ENCODE measurements around the gene LIF.

LIF gene

DNA sequence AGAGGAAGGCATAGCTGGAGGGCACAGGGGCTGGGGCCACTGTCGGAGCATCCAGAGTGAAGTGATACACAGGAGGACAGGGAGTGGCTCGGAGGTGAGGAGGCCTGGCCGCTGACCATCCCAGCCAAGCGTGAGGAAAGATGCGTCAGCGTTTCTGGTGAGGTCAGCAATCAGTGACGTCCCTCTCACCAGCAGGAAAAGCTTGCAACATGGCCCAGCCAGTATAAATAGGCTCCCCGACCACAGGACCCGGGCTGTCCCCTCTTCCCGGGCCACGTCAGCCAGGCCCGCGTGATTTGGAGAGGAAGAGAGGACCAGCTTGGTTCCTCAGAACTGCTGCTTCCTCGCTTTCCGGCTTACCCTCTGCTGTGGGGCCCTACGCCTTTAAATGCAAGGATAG is 24.3 kb upstream of the LIF start:
- Histone ChIP-seq H3K4me3 (ENCODE audit: low read depth in 1 of 2, low read length in 2 of 2) (no peak overlapping the region), H3K27ac (ENCODE audit: low read length) (no peak overlapping the region), H3K4me1 (ENCODE audit: control insufficient read depth in 1 of 2, insufficient read depth in 2 of 2, low read length in 2 of 2) (no peaks in the 10 kb centered on the region), H3K27me3 (ENCODE audit: low read depth, low read length) (no peaks in the 10 kb centered on the region), H3K36me3 (ENCODE audit: control insufficient read depth in 1 of 2, insufficient read depth in 2 of 2, low read length in 2 of 2) (no peaks in the 10 kb centered on the region), H3K9me3 (ENCODE audit: control insufficient read depth in 1 of 2, low read length in 2 of 2) (no peaks in the 10 kb centered on the region)

DNA sequence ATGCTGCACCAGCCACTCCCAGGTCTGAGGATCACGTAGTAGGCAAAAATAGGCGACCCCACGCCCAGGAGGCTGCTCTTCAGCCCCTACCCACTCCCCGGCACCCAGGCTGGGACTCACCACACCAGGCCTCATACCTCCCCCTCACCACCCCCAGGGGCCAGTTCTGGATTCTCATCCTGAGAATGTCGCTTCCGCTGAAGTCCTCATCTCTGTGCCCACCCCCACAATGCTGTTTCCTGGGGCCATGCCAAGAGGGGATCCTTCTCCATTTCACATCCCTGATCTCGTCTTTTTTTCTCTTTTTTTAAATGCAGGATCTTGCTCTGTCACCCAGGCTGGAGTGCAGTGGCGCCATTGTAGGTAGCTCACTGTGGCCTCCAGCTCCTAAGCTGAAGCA is 21.8 kb upstream of the LIF start:
- Histone ChIP-seq H3K4me1 (ENCODE audit: control insufficient read depth in 1 of 2, insufficient read depth in 2 of 2, low read length in 2 of 2) (no peaks in the 10 kb centered on the region), H3K36me3 (ENCODE audit: control insufficient read depth in 1 of 2, insufficient read depth in 2 of 2, low read length in 2 of 2) (no peaks in the 10 kb centered on the region), H3K27me3 (ENCODE audit: low read depth, low read length) (no peaks in the 10 kb centered on the region), H3K27ac (ENCODE audit: low read length) (no peak overlapping the region), H3K4me3 (ENCODE audit: low read depth in 1 of 2, low read length in 2 of 2) (no peak overlapping the region), H3K9me3 (ENCODE audit: control insufficient read depth in 1 of 2, low read length in 2 of 2) (no peaks in the 10 kb centered on the region)

DNA sequence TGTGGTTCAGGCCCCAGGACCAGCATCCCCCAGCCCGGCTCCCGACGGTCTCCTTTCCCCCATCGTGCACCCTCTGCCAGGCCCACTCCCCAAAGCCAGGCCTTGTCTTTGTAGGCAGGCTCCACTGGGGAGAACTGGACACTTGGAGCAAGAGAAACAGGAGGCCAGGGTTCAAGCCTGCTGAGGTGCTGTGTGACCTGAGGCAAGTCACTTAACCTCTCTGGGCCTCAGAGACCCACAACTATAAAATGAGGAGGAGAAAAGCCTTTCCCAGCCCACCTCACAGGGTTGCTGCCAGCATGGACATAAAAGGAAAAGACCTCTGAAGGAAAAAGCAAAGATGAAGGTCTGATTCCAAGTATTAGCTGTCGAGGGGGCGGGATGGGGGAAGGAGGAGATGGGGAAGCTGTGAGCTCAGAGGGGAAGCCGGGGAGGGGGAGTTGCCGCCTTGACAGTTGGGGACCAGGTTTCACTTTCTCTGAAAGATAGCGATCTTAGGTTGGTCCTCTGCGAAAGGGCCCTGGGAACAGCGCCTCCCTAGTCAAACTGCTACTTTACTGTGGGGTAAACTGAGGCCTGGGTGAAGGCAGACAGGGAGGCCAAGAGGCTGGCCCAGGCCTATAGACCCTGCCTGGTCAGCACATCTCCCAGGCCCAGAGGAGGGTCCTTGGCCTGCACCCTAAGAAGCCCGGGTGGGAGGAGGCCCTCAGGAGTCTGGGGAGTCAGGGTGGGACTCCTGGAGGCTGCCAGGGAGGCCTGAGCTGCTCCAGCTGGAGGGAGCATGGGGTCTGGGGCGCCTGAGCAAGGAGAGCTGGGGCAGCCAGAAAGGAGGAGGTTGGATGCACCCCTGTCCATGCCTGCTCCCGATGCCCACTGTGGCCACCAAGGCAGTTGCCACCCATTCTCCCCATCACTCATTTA is 21.1 kb upstream of the LIF start:
- Histone ChIP-seq H3K4me3 (ENCODE audit: low read depth in 1 of 2, low read length in 2 of 2) (peak overlapping the region; percentile 31 to 37), H3K36me3 (ENCODE audit: control insufficient read depth in 1 of 2, insufficient read depth in 2 of 2, low read length in 2 of 2) (no peaks in the 10 kb centered on the region), H3K9me3 (ENCODE audit: control insufficient read depth in 1 of 2, low read length in 2 of 2) (no peaks in the 10 kb centered on the region), H3K27ac (ENCODE audit: low read length) (peak overlapping the region; percentile 51), H3K4me1 (ENCODE audit: control insufficient read depth in 1 of 2, insufficient read depth in 2 of 2, low read length in 2 of 2) (peaks cover 0 to 4% of the 10 kb centered on the region in 2 donors), H3K27me3 (ENCODE audit: low read depth, low read length) (no peaks in the 10 kb centered on the region)

DNA sequence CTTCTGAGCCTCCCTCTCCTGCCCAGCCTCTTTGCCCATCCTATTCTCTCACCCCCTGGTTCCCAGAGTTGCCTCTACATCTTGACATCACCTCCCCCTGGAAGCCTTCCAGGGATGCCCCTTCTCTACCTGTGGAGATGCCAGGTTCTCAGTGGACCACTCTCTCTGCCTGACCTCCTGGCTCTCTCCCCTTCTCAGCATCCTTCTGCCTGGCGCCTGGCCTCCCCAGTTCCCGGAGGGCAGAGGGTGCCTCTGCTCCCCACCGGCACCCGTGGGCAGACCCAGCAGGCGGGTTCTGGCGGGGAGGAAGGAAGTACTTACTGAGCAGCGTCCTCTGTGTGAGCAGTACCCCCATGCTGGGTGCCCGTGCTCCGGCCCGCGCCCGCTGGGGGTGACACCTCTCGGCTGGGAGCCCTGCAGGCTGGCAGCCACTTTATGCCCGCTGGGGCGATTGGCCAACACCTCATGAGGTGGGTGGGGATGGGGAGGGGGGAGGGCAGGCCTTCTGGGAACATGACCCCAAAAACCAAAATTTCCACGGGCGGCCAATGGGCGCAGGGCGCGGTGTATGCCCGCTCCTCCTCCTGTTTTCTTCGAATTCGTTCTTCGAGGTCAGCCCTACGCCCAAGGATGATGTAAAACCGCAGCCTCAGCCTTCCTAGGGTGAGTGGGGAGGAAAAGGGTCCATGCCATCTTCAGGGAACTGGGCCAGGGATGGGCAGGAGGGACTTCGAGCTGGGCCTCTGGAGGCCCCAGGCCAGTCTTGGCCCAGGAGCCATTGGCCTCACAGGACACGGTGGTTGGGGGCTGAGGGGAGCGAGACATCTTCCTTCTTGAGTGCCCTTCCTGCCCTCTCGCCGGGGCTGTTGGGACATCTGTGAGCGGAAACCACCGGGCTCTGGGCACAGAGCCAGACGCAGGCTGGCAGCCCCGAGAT is 20.2 kb upstream of the LIF start, which contains the start of gene OSM:
OSM (minus strand) TSS at position 407 of the 937 bp plus-strand sequence; CDS start at position 355, 52 bp downstream.
- Histone ChIP-seq H3K4me3 (ENCODE audit: low read depth in 1 of 2, low read length in 2 of 2) (peak within 1 kb of the TSS; percentile 50 to 53), H3K36me3 (ENCODE audit: control insufficient read depth in 1 of 2, insufficient read depth in 2 of 2, low read length in 2 of 2) (no peaks in the 10 kb centered on the region), H3K4me1 (ENCODE audit: control insufficient read depth in 1 of 2, insufficient read depth in 2 of 2, low read length in 2 of 2) (peaks cover 0 to 4% of the 10 kb centered on the region in 2 donors), H3K9me3 (ENCODE audit: control insufficient read depth in 1 of 2, low read length in 2 of 2) (no peaks in the 10 kb centered on the region), H3K27me3 (ENCODE audit: low read depth, low read length) (no peaks in the 10 kb centered on the region), H3K27ac (ENCODE audit: low read length) (peak within 1 kb of the TSS; percentile 56)

DNA sequence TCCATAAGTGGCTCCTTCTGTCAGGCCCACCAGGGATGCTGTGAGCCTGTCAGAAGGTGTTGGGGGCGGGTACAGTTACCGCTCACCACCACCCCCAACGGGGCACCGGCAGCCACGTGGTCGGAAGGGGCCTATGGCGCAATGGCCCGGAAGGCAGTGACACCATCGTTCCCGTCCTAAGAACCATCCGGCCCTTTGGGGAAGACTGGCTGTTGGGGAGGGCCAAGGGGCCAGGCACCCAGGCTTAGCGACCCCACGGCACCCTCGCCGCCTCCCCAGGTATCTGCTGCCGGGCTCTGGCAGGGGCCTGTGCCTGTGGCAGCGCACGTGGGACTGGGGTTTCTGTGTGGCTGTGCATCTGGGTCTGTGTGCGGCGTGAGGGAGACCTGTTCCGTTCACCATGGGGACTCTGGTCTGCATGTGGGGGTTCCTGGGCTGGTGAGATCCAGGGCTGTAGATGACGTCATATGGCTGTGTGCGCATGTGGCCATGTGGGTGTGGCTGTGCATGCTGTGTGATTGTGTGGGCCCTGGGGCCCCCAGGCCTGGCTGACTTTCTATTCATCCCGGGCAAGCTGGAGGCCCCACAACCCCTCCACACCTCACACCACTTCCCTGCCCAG is 19.4 kb upstream of the LIF start:
- Histone ChIP-seq H3K9me3 (ENCODE audit: control insufficient read depth in 1 of 2, low read length in 2 of 2) (no peaks in the 10 kb centered on the region), H3K4me1 (ENCODE audit: control insufficient read depth in 1 of 2, insufficient read depth in 2 of 2, low read length in 2 of 2) (peaks cover 0 to 4% of the 10 kb centered on the region in 2 donors), H3K27ac (ENCODE audit: low read length) (peak overlapping the region; percentile 56), H3K36me3 (ENCODE audit: control insufficient read depth in 1 of 2, insufficient read depth in 2 of 2, low read length in 2 of 2) (no peaks in the 10 kb centered on the region), H3K27me3 (ENCODE audit: low read depth, low read length) (no peaks in the 10 kb centered on the region), H3K4me3 (ENCODE audit: low read depth in 1 of 2, low read length in 2 of 2) (peak overlapping the region; percentile 50 to 53)

DNA sequence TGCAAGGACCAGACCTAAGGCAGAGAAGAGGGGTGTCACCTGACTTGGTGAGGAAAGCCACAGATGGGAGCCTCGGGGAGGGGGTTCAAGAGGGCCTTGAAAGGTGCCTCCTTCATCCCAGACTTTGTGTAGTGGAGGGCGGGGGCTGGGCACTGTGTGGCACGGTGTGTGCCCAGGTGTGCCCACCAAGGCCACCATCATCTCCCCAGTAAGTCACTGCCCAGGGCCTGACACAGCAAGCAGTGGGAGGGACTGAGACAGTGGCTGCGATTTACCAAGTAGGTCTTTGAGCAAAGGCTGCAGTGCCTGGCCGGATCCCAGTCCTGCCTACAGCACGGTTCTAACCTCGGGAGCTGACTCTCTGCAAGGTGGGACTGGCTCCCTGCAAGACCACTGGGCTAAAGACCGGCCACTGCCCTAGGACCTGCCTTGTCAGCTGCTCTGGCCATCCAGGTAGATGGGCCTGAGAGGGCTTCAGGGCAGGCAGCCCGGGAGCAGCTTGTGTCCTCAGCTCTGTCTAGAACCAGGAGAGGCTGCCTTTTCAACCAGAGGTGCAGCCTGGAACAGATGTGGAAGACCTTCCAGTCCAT is 18.7 kb upstream of the LIF start:
- Histone ChIP-seq H3K4me1 (ENCODE audit: control insufficient read depth in 1 of 2, insufficient read depth in 2 of 2, low read length in 2 of 2) (peaks cover 0 to 4% of the 10 kb centered on the region in 2 donors), H3K27ac (ENCODE audit: low read length) (no peak overlapping the region), H3K27me3 (ENCODE audit: low read depth, low read length) (no peaks in the 10 kb centered on the region), H3K4me3 (ENCODE audit: low read depth in 1 of 2, low read length in 2 of 2) (peak overlapping the region in 1 of 2 donors; percentile 53), H3K36me3 (ENCODE audit: control insufficient read depth in 1 of 2, insufficient read depth in 2 of 2, low read length in 2 of 2) (no peaks in the 10 kb centered on the region), H3K9me3 (ENCODE audit: control insufficient read depth in 1 of 2, low read length in 2 of 2) (no peaks in the 10 kb centered on the region)

DNA sequence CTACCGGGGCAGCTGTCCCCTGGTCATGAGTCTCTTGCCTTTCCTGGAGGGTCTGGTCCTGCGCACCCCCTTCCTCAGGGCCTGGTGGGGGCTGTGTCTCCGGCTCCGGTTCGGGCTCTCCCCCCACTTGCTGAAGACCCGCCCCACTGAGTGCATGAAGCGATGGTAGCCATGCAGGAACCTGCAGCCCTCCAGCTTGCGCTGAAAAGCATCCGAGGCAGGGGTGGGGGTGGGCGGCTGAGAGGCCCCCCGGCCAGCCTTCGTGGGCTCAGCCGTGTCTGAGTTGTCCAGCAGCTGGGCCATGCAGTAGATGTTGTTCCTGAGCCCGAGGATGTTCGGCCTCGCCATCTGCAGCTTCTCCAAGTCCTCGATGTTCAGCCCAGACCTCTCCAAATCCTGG is 17.3 kb upstream of the LIF start:
- no peak overlapping the region for H3K4me3 ChIP-seq (ENCODE audit: low read depth in 1 of 2, low read length in 2 of 2)
- H3K27ac ChIP-seq (ENCODE audit: low read length): no peak overlapping the region
- H3K9me3 ChIP-seq (ENCODE audit: control insufficient read depth in 1 of 2, low read length in 2 of 2): no peaks in the 10 kb centered on the region
- peaks cover 0 to 4% of the 10 kb centered on the region in 2 donors for H3K4me1 ChIP-seq (ENCODE audit: control insufficient read depth in 1 of 2, insufficient read depth in 2 of 2, low read length in 2 of 2)
- no peaks in the 10 kb centered on the region for H3K36me3 ChIP-seq (ENCODE audit: control insufficient read depth in 1 of 2, insufficient read depth in 2 of 2, low read length in 2 of 2)
- no peaks in the 10 kb centered on the region for H3K27me3 ChIP-seq (ENCODE audit: low read depth, low read length)

DNA sequence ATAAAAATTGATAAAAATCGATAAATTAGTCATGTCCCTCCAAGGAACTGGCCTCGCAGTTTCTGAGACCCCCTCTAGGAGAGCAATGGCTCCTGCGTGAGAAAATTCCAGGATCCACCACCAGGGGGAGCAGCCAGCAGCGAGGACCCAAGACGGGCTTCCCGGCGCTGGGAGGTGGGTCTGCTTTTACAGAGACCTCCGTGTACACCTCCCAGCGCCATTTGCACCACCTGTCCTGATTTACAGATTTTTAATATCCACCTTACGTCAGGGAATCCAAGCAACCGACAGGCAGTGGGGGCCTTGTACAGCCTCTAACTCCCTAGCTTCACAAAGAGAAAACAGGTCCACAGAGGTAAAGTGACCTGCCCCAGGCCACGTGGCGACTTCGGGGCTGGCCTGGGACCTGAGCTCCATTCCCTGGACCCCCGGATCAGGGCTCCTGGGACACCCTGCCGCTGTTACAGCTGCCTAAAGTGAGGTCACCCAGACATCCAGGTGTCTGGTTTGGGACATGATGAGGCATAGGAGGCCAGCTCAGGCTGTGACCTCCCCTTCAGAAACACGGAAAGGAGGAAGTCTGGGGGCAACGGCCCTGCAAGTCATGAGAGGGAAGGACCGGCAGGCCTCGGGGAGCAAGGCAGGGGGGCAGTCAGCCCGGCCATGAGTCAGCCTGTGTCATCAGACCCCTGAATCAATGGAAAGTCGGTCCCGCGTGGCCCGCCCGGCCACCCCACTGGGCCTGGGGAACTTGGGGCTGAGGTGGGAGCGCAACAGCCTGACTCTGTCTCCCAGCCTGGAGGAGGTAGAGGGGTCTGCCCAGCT is 16.6 kb upstream of the LIF start:
- Histone ChIP-seq H3K27me3 (ENCODE audit: low read depth, low read length) (no peaks in the 10 kb centered on the region), H3K4me1 (ENCODE audit: control insufficient read depth in 1 of 2, insufficient read depth in 2 of 2, low read length in 2 of 2) (peaks cover 0 to 4% of the 10 kb centered on the region in 2 donors), H3K36me3 (ENCODE audit: control insufficient read depth in 1 of 2, insufficient read depth in 2 of 2, low read length in 2 of 2) (no peaks in the 10 kb centered on the region), H3K4me3 (ENCODE audit: low read depth in 1 of 2, low read length in 2 of 2) (peak overlapping the region; percentile 27 to 37), H3K9me3 (ENCODE audit: control insufficient read depth in 1 of 2, low read length in 2 of 2) (no peaks in the 10 kb centered on the region), H3K27ac (ENCODE audit: low read length) (no peak overlapping the region)

DNA sequence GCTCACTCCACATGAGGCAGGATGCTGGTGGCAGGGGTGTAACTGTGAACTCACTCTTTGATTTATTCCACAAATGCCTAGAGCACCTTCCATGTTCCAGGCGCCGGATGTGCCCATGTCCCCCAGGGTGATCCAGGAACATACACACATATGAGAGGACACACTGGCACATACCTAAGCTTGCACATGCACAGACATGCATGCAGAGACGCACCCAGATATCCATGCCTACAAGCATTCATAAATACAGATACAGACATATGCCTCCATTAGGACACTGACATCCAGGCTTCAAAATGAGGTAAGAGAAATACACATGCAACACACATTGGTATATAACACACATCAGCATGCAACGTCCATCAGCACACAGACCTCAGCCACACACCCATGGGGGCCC is 15.6 kb upstream of the LIF start:
- Histone ChIP-seq H3K36me3 (ENCODE audit: control insufficient read depth in 1 of 2, insufficient read depth in 2 of 2, low read length in 2 of 2) (no peaks in the 10 kb centered on the region), H3K27me3 (ENCODE audit: low read depth, low read length) (no peaks in the 10 kb centered on the region), H3K4me3 (ENCODE audit: low read depth in 1 of 2, low read length in 2 of 2) (no peak overlapping the region), H3K9me3 (ENCODE audit: control insufficient read depth in 1 of 2, low read length in 2 of 2) (no peaks in the 10 kb centered on the region), H3K4me1 (ENCODE audit: control insufficient read depth in 1 of 2, insufficient read depth in 2 of 2, low read length in 2 of 2) (peaks cover 0 to 4% of the 10 kb centered on the region in 2 donors), H3K27ac (ENCODE audit: low read length) (no peak overlapping the region)

DNA sequence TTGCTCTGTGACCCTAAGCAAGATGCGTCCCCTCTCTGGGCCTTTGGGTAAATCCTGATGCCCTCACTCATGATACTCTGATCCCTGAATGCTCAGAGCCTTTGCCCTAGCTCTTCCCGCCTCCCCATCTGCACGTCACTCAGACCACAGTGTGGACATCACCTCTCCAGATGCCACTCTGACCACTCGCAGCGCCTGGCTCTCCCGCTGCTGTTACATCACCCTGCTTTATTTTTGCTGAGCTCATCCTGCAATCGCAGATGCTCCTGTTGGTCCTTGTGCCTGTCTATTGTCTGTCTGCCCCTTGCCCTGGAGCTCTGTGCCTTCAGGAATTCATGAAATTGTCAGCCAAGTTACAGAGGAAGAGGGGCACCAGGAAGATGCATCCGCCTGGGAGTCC is 14.6 kb upstream of the LIF start:
- H3K4me3 ChIP-seq (ENCODE audit: low read depth in 1 of 2, low read length in 2 of 2): no peak overlapping the region
- peaks cover 0 to 9% of the 10 kb centered on the region in 2 donors for H3K4me1 ChIP-seq (ENCODE audit: control insufficient read depth in 1 of 2, insufficient read depth in 2 of 2, low read length in 2 of 2)
- no peaks in the 10 kb centered on the region for H3K36me3 ChIP-seq (ENCODE audit: control insufficient read depth in 1 of 2, insufficient read depth in 2 of 2, low read length in 2 of 2)
- no peaks in the 10 kb centered on the region for H3K9me3 ChIP-seq (ENCODE audit: control insufficient read depth in 1 of 2, low read length in 2 of 2)
- H3K27me3 ChIP-seq (ENCODE audit: low read depth, low read length): no peaks in the 10 kb centered on the region
- H3K27ac ChIP-seq (ENCODE audit: low read length): no peak overlapping the region
